Measurements from ENCODE around the gene SLCO3A1.

SLCO3A1 gene

DNA sequence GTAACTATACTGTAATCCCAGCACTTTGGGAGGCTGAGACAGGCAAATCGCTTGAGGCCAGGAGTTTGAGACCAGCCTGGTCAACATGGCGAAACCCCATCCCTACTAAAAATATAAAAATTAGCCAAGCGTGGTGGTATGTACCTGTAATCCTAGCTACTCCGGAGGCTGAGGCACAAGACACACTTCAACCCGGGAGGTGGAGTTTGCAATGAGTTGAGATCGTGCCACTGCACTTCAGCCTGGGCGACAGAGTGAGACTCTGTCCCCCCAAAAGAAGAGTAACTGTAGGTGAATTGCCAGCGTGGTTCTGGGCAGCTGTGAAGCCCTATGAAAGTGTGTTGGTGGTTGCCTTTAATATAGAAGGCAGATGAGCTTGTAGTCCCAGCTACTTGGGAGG lies 95.9 kb downstream of the SLCO3A1 start:
- no peaks in the 10 kb centered on the region for H3K79me2 ChIP-seq (ENCODE audit: insufficient read depth, low read length)
- H3K9ac ChIP-seq (ENCODE audit: low read depth, low read length, poor library complexity, severe bottlenecking), result no peak overlapping the region
- H3K4me1 ChIP-seq (ENCODE audit: insufficient read depth, low read length, poor library complexity, severe bottlenecking), result peaks cover 4% of the 10 kb centered on the region
- no peak overlapping the region for H2AFZ ChIP-seq (ENCODE audit: low read length)
- TF ChIP-seq EZH2phosphoT487 (IDR thresholded peaks at IDR 0.05; ENCODE audit: borderline replicate concordance), result no peak
- TF ChIP-seq, protein P1, sequence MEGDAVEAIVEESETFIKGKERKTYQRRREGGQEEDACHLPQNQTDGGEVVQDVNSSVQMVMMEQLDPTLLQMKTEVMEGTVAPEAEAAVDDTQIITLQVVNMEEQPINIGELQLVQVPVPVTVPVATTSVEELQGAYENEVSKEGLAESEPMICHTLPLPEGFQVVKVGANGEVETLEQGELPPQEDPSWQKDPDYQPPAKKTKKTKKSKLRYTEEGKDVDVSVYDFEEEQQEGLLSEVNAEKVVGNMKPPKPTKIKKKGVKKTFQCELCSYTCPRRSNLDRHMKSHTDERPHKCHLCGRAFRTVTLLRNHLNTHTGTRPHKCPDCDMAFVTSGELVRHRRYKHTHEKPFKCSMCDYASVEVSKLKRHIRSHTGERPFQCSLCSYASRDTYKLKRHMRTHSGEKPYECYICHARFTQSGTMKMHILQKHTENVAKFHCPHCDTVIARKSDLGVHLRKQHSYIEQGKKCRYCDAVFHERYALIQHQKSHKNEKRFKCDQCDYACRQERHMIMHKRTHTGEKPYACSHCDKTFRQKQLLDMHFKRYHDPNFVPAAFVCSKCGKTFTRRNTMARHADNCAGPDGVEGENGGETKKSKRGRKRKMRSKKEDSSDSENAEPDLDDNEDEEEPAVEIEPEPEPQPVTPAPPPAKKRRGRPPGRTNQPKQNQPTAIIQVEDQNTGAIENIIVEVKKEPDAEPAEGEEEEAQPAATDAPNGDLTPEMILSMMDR (conservative IDR thresholded peaks at IDR 0.05; ENCODE audit: low read length), result no peak
- no peaks in the 10 kb centered on the region for H4K20me1 ChIP-seq (ENCODE audit: insufficient read depth, low read length, poor library complexity, severe bottlenecking)
- no peaks in the 10 kb centered on the region for H3K36me3 ChIP-seq (ENCODE audit: insufficient read depth, low read length)
- no peak overlapping the region for H3K4me2 ChIP-seq (ENCODE audit: low read depth, low read length, poor library complexity, severe bottlenecking)
- H3K27me3 ChIP-seq (ENCODE audit: insufficient read depth, low read length, poor library complexity, severe bottlenecking), result no peaks in the 10 kb centered on the region
- no peaks in the 10 kb centered on the region for H3F3A ChIP-seq (ENCODE audit: low read depth)
- no peak overlapping the region for H3K4me3 ChIP-seq (ENCODE audit: low read length, poor library complexity, severe bottlenecking)
- H3K9me3 ChIP-seq (ENCODE audit: insufficient read depth, low read depth, low read length), result no peaks in the 10 kb centered on the region
- H3K9me2 ChIP-seq (replicated peaks; ENCODE audit: low read depth, low read length), result no peaks in the 10 kb centered on the region

DNA sequence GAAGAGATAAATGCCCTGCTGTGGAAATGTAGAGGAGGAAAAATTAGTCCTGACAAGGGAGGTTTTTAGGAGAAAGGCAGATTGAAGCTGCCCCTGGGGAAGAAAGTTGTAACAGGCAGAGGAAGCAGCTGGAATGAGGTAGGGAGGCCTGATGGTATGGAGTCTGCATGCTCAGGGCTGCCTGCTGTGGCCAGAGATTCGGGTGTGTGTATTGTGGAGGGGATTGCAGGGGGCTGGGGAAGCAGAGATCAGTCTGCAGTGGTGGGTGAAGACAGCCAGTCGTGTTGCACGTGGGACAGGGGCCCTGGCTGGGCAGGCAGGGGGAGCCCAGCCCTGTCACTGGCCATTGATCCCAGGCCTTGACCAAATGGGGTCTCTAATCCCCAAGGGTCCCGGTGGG lies 96.5 kb downstream of the SLCO3A1 start:
- no peak overlapping the region for H3K4me2 ChIP-seq (ENCODE audit: low read depth, low read length, poor library complexity, severe bottlenecking)
- H4K20me1 ChIP-seq (ENCODE audit: insufficient read depth, low read length, poor library complexity, severe bottlenecking), result no peaks in the 10 kb centered on the region
- no peaks in the 10 kb centered on the region for H3K79me2 ChIP-seq (ENCODE audit: insufficient read depth, low read length)

DNA sequence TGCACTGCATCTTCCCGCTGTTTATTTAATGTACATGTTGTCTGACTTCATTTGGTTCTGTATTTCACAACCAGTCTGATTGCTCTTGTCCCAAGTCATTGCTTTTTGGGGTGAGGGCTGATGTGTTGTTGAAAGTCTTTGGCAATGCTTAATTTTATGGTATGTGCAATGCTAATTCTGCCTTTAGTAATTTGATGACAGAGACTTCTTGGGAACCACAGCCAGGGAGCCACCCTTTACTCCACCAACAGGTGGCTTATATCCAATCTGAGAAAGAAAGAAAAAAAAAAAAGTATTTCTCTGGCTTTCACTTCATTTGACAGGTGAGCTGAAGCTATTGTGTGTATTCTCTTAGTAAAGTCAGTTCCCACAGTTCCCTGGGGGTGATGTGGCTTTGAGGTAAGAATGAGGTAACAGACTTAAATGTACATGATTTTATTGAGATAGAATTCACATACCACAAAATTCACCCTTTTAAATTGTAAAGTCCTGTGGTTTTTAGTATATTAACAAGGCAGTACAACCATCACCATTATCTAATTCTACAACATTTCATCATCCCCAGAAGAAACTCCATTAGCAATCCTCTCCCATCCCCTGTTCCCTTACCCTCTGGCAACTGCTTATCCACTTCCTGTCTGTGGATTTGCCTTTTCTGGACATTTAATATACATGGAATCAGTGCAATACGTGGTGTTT lies 97.3 kb downstream of the SLCO3A1 start:
- no peaks in the 10 kb centered on the region for H3K9me2 ChIP-seq (replicated peaks; ENCODE audit: low read depth, low read length)
- no peaks in the 10 kb centered on the region for H3K27me3 ChIP-seq (ENCODE audit: insufficient read depth, low read length, poor library complexity, severe bottlenecking)
- no peak for TF ChIP-seq EZH2phosphoT487 (IDR thresholded peaks at IDR 0.05; ENCODE audit: borderline replicate concordance)
- TF ChIP-seq, protein P1 (conservative IDR thresholded peaks at IDR 0.05; ENCODE audit: low read length), result no peak
- no peaks in the 10 kb centered on the region for H3K9me3 ChIP-seq (ENCODE audit: insufficient read depth, low read depth, low read length)
- no peak overlapping the region for H3K9ac ChIP-seq (ENCODE audit: low read depth, low read length, poor library complexity, severe bottlenecking)
- no peaks in the 10 kb centered on the region for H3F3A ChIP-seq (ENCODE audit: low read depth)
- no peak overlapping the region for H3K4me2 ChIP-seq (ENCODE audit: low read depth, low read length, poor library complexity, severe bottlenecking)
- no peak overlapping the region for H3K4me3 ChIP-seq (ENCODE audit: low read length, poor library complexity, severe bottlenecking)
- no peaks in the 10 kb centered on the region for H3K79me2 ChIP-seq (ENCODE audit: insufficient read depth, low read length)
- H3K4me1 ChIP-seq (ENCODE audit: insufficient read depth, low read length, poor library complexity, severe bottlenecking), result peaks cover 4% of the 10 kb centered on the region
- H2AFZ ChIP-seq (ENCODE audit: low read length), result no peak overlapping the region
- no peaks in the 10 kb centered on the region for H3K36me3 ChIP-seq (ENCODE audit: insufficient read depth, low read length)
- H4K20me1 ChIP-seq (ENCODE audit: insufficient read depth, low read length, poor library complexity, severe bottlenecking), result no peaks in the 10 kb centered on the region

More for the DNA sequence above, 96.5 kb downstream of the SLCO3A1 start:
- Histone ChIP-seq H2AFZ (ENCODE audit: low read length) (no peak overlapping the region), H3K9me2 (replicated peaks; ENCODE audit: low read depth, low read length) (no peaks in the 10 kb centered on the region), H3K9me3 (ENCODE audit: insufficient read depth, low read depth, low read length) (no peaks in the 10 kb centered on the region), H3F3A (ENCODE audit: low read depth) (no peaks in the 10 kb centered on the region), H3K36me3 (ENCODE audit: insufficient read depth, low read length) (no peaks in the 10 kb centered on the region), H3K9ac (ENCODE audit: low read depth, low read length, poor library complexity, severe bottlenecking) (no peak overlapping the region), H3K4me1 (ENCODE audit: insufficient read depth, low read length, poor library complexity, severe bottlenecking) (peaks cover 4% of the 10 kb centered on the region), H3K4me3 (ENCODE audit: low read length, poor library complexity, severe bottlenecking) (no peak overlapping the region), H3K27me3 (ENCODE audit: insufficient read depth, low read length, poor library complexity, severe bottlenecking) (no peaks in the 10 kb centered on the region)
- TF ChIP-seq EZH2phosphoT487 (IDR thresholded peaks at IDR 0.05; ENCODE audit: borderline replicate concordance), result no peak
- TF ChIP-seq, protein P1 (conservative IDR thresholded peaks at IDR 0.05; ENCODE audit: low read length), result no peak

Data from Loucy (cell line).